Measurements from ENCODE around the gene IL18BP.

IL18BP gene

GRCh38 chr11:71971680-71972079 is 27.0 kb upstream of the IL18BP start:
- TF ChIP-seq CTCF (IDR thresholded peaks at IDR 0.05; ENCODE audit: low read depth, low read length), result no peak
- no peak overlapping the region for H3K4me3 ChIP-seq (ENCODE audit: low read depth, low read length)

- no peak for TF ChIP-seq CTCF (IDR thresholded peaks at IDR 0.05; ENCODE audit: low read depth, low read length)
Measured at GRCh38 chr11:71976551-71976950, 22.2 kb upstream of the IL18BP start.

GRCh38 chr11:71977090-71977489 is 21.6 kb upstream of the IL18BP start:
- TF ChIP-seq CTCF (IDR thresholded peaks at IDR 0.05; ENCODE audit: low read depth, low read length), result no peak
- no peak overlapping the region for H3K4me3 ChIP-seq (ENCODE audit: low read depth, low read length)

More at GRCh38 chr11:71976551-71976950, 22.2 kb upstream of the IL18BP start:
- no peak overlapping the region for H3K4me3 ChIP-seq (ENCODE audit: low read depth, low read length)

- peak; percentile 55 for TF ChIP-seq CTCF (IDR thresholded peaks at IDR 0.05; ENCODE audit: low read depth, low read length)
- H3K4me3 ChIP-seq (ENCODE audit: low read depth, low read length), result no peak overlapping the region
Measured at GRCh38 chr11:71977743-71978418, 20.8 kb upstream of the IL18BP start.

- H3K4me3 ChIP-seq (ENCODE audit: low read depth, low read length), result no peak overlapping the region
- TF ChIP-seq CTCF (IDR thresholded peaks at IDR 0.05; ENCODE audit: low read depth, low read length), result no peak
Measured at GRCh38 chr11:71979094-71979493, 19.6 kb upstream of the IL18BP start.

- TF ChIP-seq CTCF (IDR thresholded peaks at IDR 0.05; ENCODE audit: low read depth, low read length), result no peak
- no peak overlapping the region for H3K4me3 ChIP-seq (ENCODE audit: low read depth, low read length)
Measured at GRCh38 chr11:71979602-71980001, 19.1 kb upstream of the IL18BP start.

GRCh38 chr11:71986131-71986530 is 12.6 kb upstream of the IL18BP start:
- TF ChIP-seq CTCF (IDR thresholded peaks at IDR 0.05; ENCODE audit: low read depth, low read length), result no peak
- H3K4me3 ChIP-seq (ENCODE audit: low read depth, low read length), result no peak overlapping the region

Measured in WI38 (cell line).